Fibroblast of skin of back (primary cell): ENCODE data around the gene PPP4R1.

ENCODE experiments used
- DNase-seq: peaks from one replicate; pipeline ENCODE4 v3.0.0-alpha.2; 2013

PPP4R1 gene

GRCh38 chr18:9546468-9546867, 67.9 kb downstream of the PPP4R1 start:
- no peak for DNase-seq

GRCh38 chr18:9545029-9545428, 69.3 kb downstream of the PPP4R1 start:
- DNase-seq: no peak

GRCh38 chr18:9542924-9543323, 71.4 kb downstream of the PPP4R1 start:
- no peak for DNase-seq

GRCh38 chr18:9539938-9540337, 74.4 kb downstream of the PPP4R1 start:
- DNase-seq: no peak

- DNase-seq: peak; percentile 76
Observed at GRCh38 chr18:9539283-9539682, 75.1 kb downstream of the PPP4R1 start.

- no peak for DNase-seq
Observed at GRCh38 chr18:9537677-9538076, 76.7 kb downstream of the PPP4R1 start.

GRCh38 chr18:9536354-9537152, 77.8 kb downstream of the PPP4R1 start:
- DNase-seq: peak; percentile 53

GRCh38 chr18:9535430-9535991, 78.8 kb downstream of the PPP4R1 start:
- peak; percentile 95 for DNase-seq

- DNase-seq: no peak
Observed at GRCh38 chr18:9534844-9535243, 79.5 kb downstream of the PPP4R1 start.

- DNase-seq: peak; percentile 36
Observed at GRCh38 chr18:9531791-9532410, 82.5 kb downstream of the PPP4R1 start.

- no peak for DNase-seq
Observed at GRCh38 chr18:9530226-9531009, 83.9 kb downstream of the PPP4R1 start.

GRCh38 chr18:9526458-9526857, 87.9 kb downstream of the PPP4R1 start:
- no peak for DNase-seq

GRCh38 chr18:9522952-9523351, 91.4 kb downstream of the PPP4R1 start:
- no peak for DNase-seq

- DNase-seq: no peak
Observed at GRCh38 chr18:9521770-9522169, 92.6 kb downstream of the PPP4R1 start.

- DNase-seq: no peak
Observed at GRCh38 chr18:9520666-9521065, 93.7 kb downstream of the PPP4R1 start.

- no peak for DNase-seq
Observed at GRCh38 chr18:9519399-9519798, 95.0 kb downstream of the PPP4R1 start.

GRCh38 chr18:9517869-9518268, 96.5 kb downstream of the PPP4R1 start:
- DNase-seq: no peak

- peak; percentile 50 for DNase-seq
Observed at GRCh38 chr18:9516437-9517064, 97.8 kb downstream of the PPP4R1 start.

- peak; percentile 87 for DNase-seq
Observed at GRCh38 chr18:9513971-9514512, 100.3 kb downstream of the PPP4R1 start.

- no peak for DNase-seq
Observed at GRCh38 chr18:9508446-9509025, 105.8 kb downstream of the PPP4R1 start.

- no peak for DNase-seq
Observed at GRCh38 chr18:9507565-9508088, 106.7 kb downstream of the PPP4R1 start.
